OCI-LY3 (cell line): ENCODE results near the gene PCK2.
"Not testable (repeated sequence)": the region's sequence is repeated elsewhere in the genome, so short reads cannot be mapped to it uniquely, and the experiment has no call there.

ENCODE experiments used
- H2AFZ ChIP-seq: fragments of 200-600, 300-600 bp; shearing (Covaris generic); 2 replicates; pipeline ENCODE4 v1.6.0; 2014; ENCODE audit warnings: antibody characterized with exemption, low read depth, low read length
- H3K27ac ChIP-seq: fragments of 200-600, 300-600 bp; sonication (generic); 2 replicates; pipeline ENCODE4 v1.5.1; 2014; ENCODE audit warnings: mild to moderate bottlenecking, low read length, moderate library complexity, mixed read lengths
- H3K27me3 ChIP-seq: fragments of 200-600, 300-600 bp; sonication (generic); 2 replicates; pipeline ENCODE4 v1.6.1; 2014; ENCODE audit warnings: low read depth, low read length, mixed read lengths
- H3K36me3 ChIP-seq: fragments of 200-600, 300-600 bp; sonication (generic); replicated peaks from 2 replicates; pipeline ENCODE3; 2014; ENCODE audit warnings: low read depth, low read length, mixed read lengths
- H3K4me1 ChIP-seq: fragments of 300-600, 200-600 bp; sonication (generic); 2 replicates; pipeline ENCODE4 v1.6.1; 2014; ENCODE audit warnings: low read length, mixed read lengths
- H3K4me2 ChIP-seq: fragments of 200-600, 300-600 bp; sonication (generic); 2 replicates; pipeline ENCODE4 v1.6.1; 2014; ENCODE audit warnings: low read length, mixed read lengths
- H3K4me3 ChIP-seq: fragments of 300-600, 200-600 bp; sonication (generic); 2 replicates; pipeline ENCODE4 v1.5.1; 2014; ENCODE audit warnings: antibody characterized with exemption, mild to moderate bottlenecking, low read length, moderate library complexity
- H3K79me2 ChIP-seq: fragments of 300-600, 200-600 bp; shearing (Covaris generic); 2 replicates; pipeline ENCODE4 v1.6.1; 2014; ENCODE audit warnings: mild to moderate bottlenecking, low read length, mixed read lengths
- H3K9ac ChIP-seq: fragments of 300-600, 200-600 bp; shearing (Covaris generic); 2 replicates; pipeline ENCODE4 v1.6.0; 2014; ENCODE audit warnings: mild to moderate bottlenecking, low read length, moderate library complexity
- H3K9me3 ChIP-seq: fragments of 200-600, 300-600 bp; shearing (Covaris generic); 2 replicates; pipeline ENCODE4 v1.6.1; 2014; ENCODE audit warnings: low read length, mixed read lengths; ENCODE audit not compliant: insufficient read depth
- H4K20me1 ChIP-seq: fragments of 200-600, 300-600 bp; sonication (generic); 2 replicates; pipeline ENCODE4 v1.6.1; 2016; ENCODE audit warnings: low read length, mixed read lengths; ENCODE audit not compliant: insufficient read depth
- CTCF ChIP-seq: fragments of 200-600, 300-600 bp; sonication (generic); IDR thresholded peaks from 2 replicates; pipeline ENCODE4 v1.5.1; 2014; ENCODE audit warnings: antibody characterized with exemption, low read length, low read depth
- EZH2phosphoT487 ChIP-seq: fragments of 200-600 bp; shearing (Covaris generic); IDR thresholded peaks from 2 replicates; pipeline ENCODE4 v1.6.1; 2018; ENCODE audit warnings: antibody characterized with exemption, mixed run types, low read depth

Gene PCK2

GRCh38 chr14:24093901-24094840, at the start of gene PCK2:
PCK2 (plus strand) TSS chr14:24094311; CDS start chr14:24094406, 95 bp downstream.
- Histone ChIP-seq H3K4me1 (peaks cover 22% of the 10 kb centered on the region), H3K27me3 (no peaks in the 10 kb centered on the region), H2AFZ (peak within 1 kb of the TSS; percentile 43; the same call in 1 of the 2 replicates), H3K9ac (peak within 1 kb of the TSS; percentile 100), H4K20me1 (no peaks in the 10 kb centered on the region), H3K27ac (peak within 1 kb of the TSS; percentile 79), H3K36me3 (peaks cover 20% of the 10 kb centered on the region), H3K79me2 (peaks cover 17% of the 10 kb centered on the region), H3K4me3 (peak within 1 kb of the TSS; percentile 93), H3K4me2 (peak within 1 kb of the TSS; percentile 97), H3K9me3 (no peaks in the 10 kb centered on the region)
- no peak for TF ChIP-seq CTCF
- no peak for TF ChIP-seq EZH2phosphoT487

GRCh38 chr14:24049002-24049401, 45.1 kb upstream of the PCK2 start:
- H3K79me2 ChIP-seq, H3K4me3 ChIP-seq, H4K20me1 ChIP-seq, H3K27me3 ChIP-seq, H3K9ac ChIP-seq, H3K27ac ChIP-seq, H2AFZ ChIP-seq, H3K36me3 ChIP-seq, H3K9me3 ChIP-seq: not testable (repeated sequence)
- peaks cover 31% of the 10 kb centered on the region for H3K4me1 ChIP-seq
- H3K4me2 ChIP-seq: peak overlapping the region; percentile 44

GRCh38 chr14:24050753-24051152, 43.4 kb upstream of the PCK2 start:
- H3K27me3 ChIP-seq, H3K79me2 ChIP-seq, H4K20me1 ChIP-seq, H3K27ac ChIP-seq, H3K36me3 ChIP-seq, H2AFZ ChIP-seq, H3K9me3 ChIP-seq: not testable (repeated sequence)
- peak overlapping the region; percentile 96; the same call in 1 of the 2 replicates for H3K9ac ChIP-seq
- peaks cover 31% of the 10 kb centered on the region for H3K4me1 ChIP-seq
- peak overlapping the region; percentile 91 for H3K4me3 ChIP-seq
- H3K4me2 ChIP-seq: peak overlapping the region; percentile 93

GRCh38 chr14:24051176-24051788, 42.8 kb upstream of the PCK2 start:
- H3K4me2 ChIP-seq: peak overlapping the region; percentile 93
- H3K9ac ChIP-seq: peak overlapping the region; percentile 96
- no peaks in the 10 kb centered on the region for H3K79me2 ChIP-seq
- H3K4me3 ChIP-seq: peak overlapping the region; percentile 91
- H3K27ac ChIP-seq: peak overlapping the region; percentile 66
- H3K4me1 ChIP-seq: peaks cover 31% of the 10 kb centered on the region
- H3K36me3 ChIP-seq: no peaks in the 10 kb centered on the region
- peak overlapping the region; percentile 89 for H2AFZ ChIP-seq
- H4K20me1 ChIP-seq: peaks cover 5% of the 10 kb centered on the region; the same call in 1 of the 2 replicates
- no peaks in the 10 kb centered on the region for H3K27me3 ChIP-seq
- no peaks in the 10 kb centered on the region for H3K9me3 ChIP-seq
- TF ChIP-seq EZH2phosphoT487 (no peak), CTCF (no peak)
